Stomach (tissue), 4 donors: ENCODE measurements around the gene YWHAG.

Experiments
- CTCF ChIP-seq, 7 experiments: fragments of 450-650 bp in 4 of 7; fragments of 200-600 bp in 3 of 7; sonication (generic) in 3 of 7; IDR thresholded peaks; one replicate each; pipeline ENCODE4 v1.5.1; 2016 to 2019; ENCODE audit warnings: antibody characterized with exemption in 7 of 7, control low read depth in 2 of 7, mild to moderate bottlenecking in 1 of 7
- EP300 ChIP-seq: sonication (generic); formaldehyde crosslinking; IDR thresholded peaks from one replicate; pipeline ENCODE4 v1.6.1; 2017; ENCODE audit warnings: antibody characterized with exemption

GRCh38 chr7:76397409-76398183, 38.8 kb upstream of the YWHAG start:
- no peak for TF ChIP-seq CTCF (IDR thresholded peaks at IDR 0.05)
- no peak for TF ChIP-seq EP300
